Neutrophil (primary cell): ENCODE results near the gene VSTM4.

ENCODE experiments used
- H3K27ac ChIP-seq: fragments of 200-600 bp; sonication (generic); 2 replicates; pipeline ENCODE4 v1.5.1; 2016; ENCODE audit warnings: mild to moderate bottlenecking, moderate library complexity
- H3K27me3 ChIP-seq: fragments of 200-600 bp; sonication (generic); 2 replicates; pipeline ENCODE4 v1.6.0; 2016; ENCODE audit warnings: mild to moderate bottlenecking
- H3K36me3 ChIP-seq: fragments of 200-600 bp; sonication (generic); 2 replicates; pipeline ENCODE4 v1.5.1; 2017
- H3K4me1 ChIP-seq, 2 experiments: fragments of 200-600 bp in 1 of 2; sonication (generic) in 1 of 2; 1 replicate in 1 of 2; 2 replicates in 1 of 2; pipeline versions ENCODE4 v1.5.1 to v1.6.1; 2013 to 2016; ENCODE audit warnings: low read depth in 1 of 2, low read length in 1 of 2, mild to moderate bottlenecking in 1 of 2, moderate library complexity in 1 of 2; ENCODE audit not compliant: control insufficient read depth in 1 of 2, insufficient read depth in 1 of 2
- H3K4me3 ChIP-seq, 2 experiments: fragments of 200-600 bp in 1 of 2; sonication (generic) in 1 of 2; 1 replicate in 1 of 2; 2 replicates in 1 of 2; pipeline ENCODE4 v1.5.1; 2013 to 2016; ENCODE audit warnings: low read depth in 1 of 2, low read length in 1 of 2, mild to moderate bottlenecking in 1 of 2, moderate library complexity in 1 of 2
- H3K9me3 ChIP-seq: fragments of 200-600 bp; sonication (generic); 2 replicates; pipeline ENCODE4 v1.5.1; 2016
- TF ChIP-seq, protein P1 (sequence below): fragments of 200-600 bp; sonication (generic); IDR thresholded peaks from 2 replicates; pipeline ENCODE4 v1.5.1; 2016; ENCODE audit warnings: antibody characterized with exemption

Gene VSTM4

DNA sequence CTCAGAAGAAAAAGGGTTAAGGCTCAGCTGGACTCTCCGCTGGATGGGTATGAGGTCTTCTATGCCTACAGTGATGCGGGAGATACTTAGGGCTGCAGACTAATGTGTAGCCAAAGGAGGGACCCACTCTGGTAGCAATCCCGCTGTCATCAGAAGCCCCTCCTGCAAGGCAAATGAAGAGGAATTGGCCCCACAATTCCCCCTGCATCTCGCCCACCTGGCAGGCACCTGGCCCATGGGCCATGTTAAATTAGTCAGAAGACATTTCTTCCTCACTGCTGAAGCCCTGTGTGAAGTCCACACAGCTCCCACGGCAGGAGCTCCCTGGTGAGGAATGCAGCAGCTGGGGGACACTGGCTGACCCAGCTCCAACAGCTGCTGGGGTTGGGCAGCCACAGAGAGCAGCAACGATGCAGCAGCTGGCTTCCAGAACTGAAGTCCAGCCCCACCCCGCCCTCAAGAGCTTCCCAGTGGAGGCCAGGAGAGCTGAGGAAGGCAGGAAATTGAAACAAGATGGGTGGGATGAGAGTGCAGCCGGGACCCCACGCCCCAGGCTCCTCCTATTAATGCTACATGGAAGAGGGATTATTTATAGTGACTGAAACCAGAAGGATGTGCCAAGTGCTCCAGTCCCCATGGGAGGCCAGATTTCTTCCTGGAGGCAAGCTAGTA, 5.5 kb downstream of the VSTM4 start:
- no peaks in the 10 kb centered on the region for H3K9me3 ChIP-seq

DNA sequence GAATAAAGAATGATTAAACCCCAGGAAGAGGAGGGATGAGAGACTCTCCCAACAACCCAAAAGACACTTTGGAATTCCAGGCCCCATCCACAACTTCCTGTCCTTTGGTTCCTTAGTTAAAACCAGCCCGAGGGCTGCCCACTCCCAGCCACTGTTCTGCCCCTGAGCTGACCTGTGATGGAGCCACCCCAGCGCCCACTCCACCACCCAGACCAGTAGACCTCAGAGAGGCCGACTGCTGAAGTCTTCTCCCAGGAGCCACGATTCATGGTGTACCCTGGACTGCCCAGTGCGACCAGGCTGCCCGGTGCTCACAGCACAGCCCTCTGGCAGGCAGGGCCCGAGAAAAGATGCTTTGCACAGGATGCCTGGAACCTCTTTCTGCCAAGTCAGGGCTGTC, 6.7 kb downstream of the VSTM4 start:
- no peaks in the 10 kb centered on the region for H3K4me1 ChIP-seq
- no peak overlapping the region for H3K27ac ChIP-seq
- no peak overlapping the region for H3K4me3 ChIP-seq
- H3K36me3 ChIP-seq = no peaks in the 10 kb centered on the region
- H3K9me3 ChIP-seq = no peaks in the 10 kb centered on the region
- H3K27me3 ChIP-seq = peaks cover 10% of the 10 kb centered on the region
- TF ChIP-seq, protein P1, sequence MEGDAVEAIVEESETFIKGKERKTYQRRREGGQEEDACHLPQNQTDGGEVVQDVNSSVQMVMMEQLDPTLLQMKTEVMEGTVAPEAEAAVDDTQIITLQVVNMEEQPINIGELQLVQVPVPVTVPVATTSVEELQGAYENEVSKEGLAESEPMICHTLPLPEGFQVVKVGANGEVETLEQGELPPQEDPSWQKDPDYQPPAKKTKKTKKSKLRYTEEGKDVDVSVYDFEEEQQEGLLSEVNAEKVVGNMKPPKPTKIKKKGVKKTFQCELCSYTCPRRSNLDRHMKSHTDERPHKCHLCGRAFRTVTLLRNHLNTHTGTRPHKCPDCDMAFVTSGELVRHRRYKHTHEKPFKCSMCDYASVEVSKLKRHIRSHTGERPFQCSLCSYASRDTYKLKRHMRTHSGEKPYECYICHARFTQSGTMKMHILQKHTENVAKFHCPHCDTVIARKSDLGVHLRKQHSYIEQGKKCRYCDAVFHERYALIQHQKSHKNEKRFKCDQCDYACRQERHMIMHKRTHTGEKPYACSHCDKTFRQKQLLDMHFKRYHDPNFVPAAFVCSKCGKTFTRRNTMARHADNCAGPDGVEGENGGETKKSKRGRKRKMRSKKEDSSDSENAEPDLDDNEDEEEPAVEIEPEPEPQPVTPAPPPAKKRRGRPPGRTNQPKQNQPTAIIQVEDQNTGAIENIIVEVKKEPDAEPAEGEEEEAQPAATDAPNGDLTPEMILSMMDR = no peak

More for the DNA sequence above, 5.5 kb downstream of the VSTM4 start:
- TF ChIP-seq, protein P1 = no peak
- H3K27me3 ChIP-seq = peaks cover 21% of the 10 kb centered on the region
- H3K4me1 ChIP-seq = no peaks in the 10 kb centered on the region
- H3K4me3 ChIP-seq = no peak overlapping the region
- H3K36me3 ChIP-seq = no peaks in the 10 kb centered on the region
- no peak overlapping the region for H3K27ac ChIP-seq

DNA sequence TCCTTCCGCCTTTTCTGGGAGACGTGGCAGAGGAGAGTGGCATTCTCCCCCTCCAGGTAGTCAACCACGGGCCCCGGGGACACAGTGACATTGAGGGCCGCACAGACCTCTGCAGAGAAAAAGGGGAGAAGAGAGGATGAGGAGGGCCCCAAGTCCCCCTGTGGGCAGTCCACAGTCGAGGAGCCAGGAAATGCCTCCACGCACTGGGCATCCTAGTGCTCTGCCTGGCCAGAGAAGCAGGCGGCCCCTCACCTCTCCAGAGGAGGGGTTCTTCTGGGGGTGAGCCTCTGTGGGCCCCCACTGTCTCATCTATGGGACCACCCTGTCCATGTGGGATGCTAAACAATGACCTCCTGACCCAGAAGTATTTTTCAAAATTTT, 7.4 kb downstream of the VSTM4 start:
- Histone ChIP-seq H3K9me3 (no peaks in the 10 kb centered on the region), H3K27ac (no peak overlapping the region), H3K36me3 (no peaks in the 10 kb centered on the region), H3K4me1 (no peaks in the 10 kb centered on the region), H3K4me3 (no peak overlapping the region), H3K27me3 (peaks cover 2% of the 10 kb centered on the region)
- TF ChIP-seq, protein P1 = no peak

DNA sequence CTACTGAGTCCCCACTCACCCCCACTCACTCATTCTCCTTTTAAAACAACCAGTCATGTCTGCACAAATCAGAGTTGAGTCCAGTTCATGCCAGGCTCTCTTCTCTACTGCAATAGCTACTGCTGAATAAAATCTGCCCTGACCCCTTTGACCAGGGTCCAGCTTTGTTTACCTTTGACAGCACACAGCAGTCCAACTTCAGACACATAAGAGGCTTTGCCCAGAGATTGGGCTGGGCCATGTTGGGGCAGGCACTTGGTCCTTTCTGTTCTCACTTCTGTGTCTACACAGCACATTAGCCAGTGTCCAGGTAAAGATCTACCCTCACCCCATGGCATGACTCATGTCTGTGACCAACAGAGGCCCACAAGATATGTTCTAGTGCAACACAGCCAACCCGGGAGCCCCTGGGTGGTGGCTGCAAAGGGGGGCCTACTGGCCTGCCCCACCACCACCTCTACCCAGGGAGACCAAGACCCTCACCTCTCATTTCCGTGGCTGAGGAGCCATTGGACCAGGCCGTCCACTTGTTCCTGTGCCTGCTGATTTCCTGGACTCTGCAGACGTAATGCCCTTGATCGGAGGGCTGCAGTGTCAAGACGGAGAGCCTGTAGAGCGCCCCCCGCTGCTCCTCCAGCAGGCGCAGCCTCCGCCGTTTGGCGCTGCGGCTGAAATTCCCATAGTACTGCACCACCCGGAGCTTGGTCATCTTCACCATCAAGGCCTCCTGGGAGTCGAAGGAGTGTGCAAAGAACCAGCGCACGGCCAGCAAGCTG, 8.0 kb downstream of the VSTM4 start:
- Histone ChIP-seq H3K4me3 (no peak overlapping the region), H3K9me3 (no peaks in the 10 kb centered on the region), H3K27ac (no peak overlapping the region), H3K4me1 (no peaks in the 10 kb centered on the region), H3K36me3 (no peaks in the 10 kb centered on the region), H3K27me3 (no peaks in the 10 kb centered on the region)
- TF ChIP-seq, protein P1 = no peak

DNA sequence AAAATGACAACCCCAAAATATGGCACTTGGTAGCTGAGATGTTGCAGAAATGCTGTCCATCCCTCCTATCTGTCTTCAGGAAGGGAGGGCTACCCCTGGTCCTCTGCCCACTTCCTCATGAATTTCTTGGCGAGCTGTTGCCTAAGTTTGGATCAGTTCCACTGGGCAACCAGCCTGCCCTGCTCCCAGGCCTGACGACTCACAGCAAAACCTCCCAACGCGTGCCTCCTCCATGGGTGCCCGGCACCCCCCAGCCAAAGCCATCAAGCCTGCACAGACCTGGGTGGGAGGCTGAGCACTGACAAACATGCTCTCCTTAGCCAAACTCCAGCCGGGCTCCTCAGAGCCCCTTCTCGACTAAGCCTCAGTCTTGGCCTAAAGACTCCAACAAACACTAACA, 8.9 kb downstream of the VSTM4 start:
- Histone ChIP-seq H3K27me3 (no peaks in the 10 kb centered on the region), H3K27ac (no peak overlapping the region), H3K9me3 (no peaks in the 10 kb centered on the region), H3K36me3 (no peaks in the 10 kb centered on the region), H3K4me3 (no peak overlapping the region), H3K4me1 (no peaks in the 10 kb centered on the region)
- TF ChIP-seq, protein P1 = no peak
